Tibial nerve (tissue), 4 donors: ENCODE results near the gene BICRAL. TPM values are rescaled to one million over a fixed set of nuclear protein-coding genes. Genes with fewer than 3 reads are reported as not detected.
"Not testable (repeated sequence)": the region's sequence is repeated elsewhere in the genome, so short reads cannot be mapped to it uniquely, and the experiment has no call there.

Source experiments
- DNase-seq, 2 donors: peaks; one replicate each; pipeline ENCODE4 v3.0.0-alpha.2; 2019; ENCODE audit warnings: low spot score in 2 of 2
- H3K27ac ChIP-seq, 4 donors: fragments of 200-600 bp; sonication (generic) in 3 of 4; one replicate each; pipeline ENCODE4 v1.5.1; 2017 to 2019; ENCODE audit warnings: mild to moderate bottlenecking in 1 of 4
- H3K27me3 ChIP-seq, 2 donors: fragments of 200-600 bp; sonication (generic) in 1 of 2; one replicate each; pipeline versions ENCODE4 v1.5.1 to v1.6.0; 2017 to 2019
- H3K36me3 ChIP-seq, 3 donors: fragments of 200-600 bp; sonication (generic); one replicate each; pipeline ENCODE4 v1.5.1; 2018 to 2019
- H3K4me1 ChIP-seq, 4 donors: fragments of 200-600 bp; sonication (generic) in 3 of 4; one replicate each; pipeline ENCODE4 v1.5.1; 2017 to 2019
- H3K4me3 ChIP-seq, 4 donors: fragments of 200-600 bp; sonication (generic) in 3 of 4; one replicate each; pipeline ENCODE4 v1.5.1; 2017 to 2019; ENCODE audit warnings: mild to moderate bottlenecking in 1 of 4, moderate library complexity in 1 of 4
- H3K9me3 ChIP-seq, 4 donors: fragments of 200-600 bp; sonication (generic) in 3 of 4; one replicate each; pipeline ENCODE4 v1.5.1; 2017 to 2019
- EP300 ChIP-seq, 2 donors: sonication (generic); formaldehyde crosslinking; IDR thresholded peaks; one replicate each; pipeline ENCODE4 v1.6.1; 2017; ENCODE audit warnings: antibody characterized with exemption in 2 of 2, mild to moderate bottlenecking in 1 of 2
- POLR2A ChIP-seq, 2 donors: fragments of 450-650 bp; IDR thresholded peaks; one replicate each; pipeline ENCODE4 v1.6.1; 2017; ENCODE audit warnings: antibody characterized with exemption in 2 of 2, mild to moderate bottlenecking in 2 of 2, moderate library complexity in 2 of 2
- WGBS, 2 donors: methylation state at CpG; one replicate each; pipeline ENCODE4 v1.1.5; 2018; 5-methylcytosine and 5-hydroxymethylcytosine counted together
- total RNA-seq, 4 donors: library from RNA; depleted of rRNA; stranded (reverse); fragments of >200 nt; gene quantifications; one replicate each; pipeline ENCODE4 v1.1.0, GENCODE V29; 2016
- TF ChIP-seq, protein P1 (sequence below), 5 experiments: fragments of 200-600 bp in 3 of 5; fragments of 450-650 bp in 2 of 5; sonication (generic) in 3 of 5; IDR thresholded peaks; one replicate each; pipeline ENCODE4 v1.5.1; 2016 to 2019; ENCODE audit warnings: antibody characterized with exemption in 5 of 5, mild to moderate bottlenecking in 3 of 5, moderate library complexity in 2 of 5

BICRAL gene
- total RNA-seq, 4 donors from 2014 or later: 17.1 to 25.1 (median 23.2) TPM

DNA sequence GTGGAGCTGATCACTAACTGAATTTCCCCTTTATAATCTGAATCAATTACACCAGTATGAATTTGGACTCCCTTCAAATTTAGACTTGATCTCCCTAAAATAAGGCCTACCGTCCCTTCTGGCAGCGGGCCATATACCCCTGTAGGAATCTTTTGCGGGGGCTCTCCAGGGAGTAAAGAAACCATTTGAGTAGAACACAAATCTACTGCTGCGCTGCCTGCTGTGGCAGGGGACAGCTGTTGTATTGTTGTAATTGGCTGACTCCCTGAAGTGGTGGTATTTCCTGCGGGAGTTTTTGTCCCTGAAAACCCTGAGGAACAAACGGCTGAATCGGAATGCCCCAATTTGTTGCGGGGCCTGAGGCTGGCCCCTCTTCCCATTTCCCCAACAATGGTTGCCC, 118.0 kb downstream of the BICRAL start:
- H3K27ac ChIP-seq: no peak overlapping the region
- H3K9me3 ChIP-seq: no peaks in the 10 kb centered on the region
- no peak overlapping the region for H3K4me3 ChIP-seq
- no peaks in the 10 kb centered on the region for H3K36me3 ChIP-seq
- TF ChIP-seq, protein P1, sequence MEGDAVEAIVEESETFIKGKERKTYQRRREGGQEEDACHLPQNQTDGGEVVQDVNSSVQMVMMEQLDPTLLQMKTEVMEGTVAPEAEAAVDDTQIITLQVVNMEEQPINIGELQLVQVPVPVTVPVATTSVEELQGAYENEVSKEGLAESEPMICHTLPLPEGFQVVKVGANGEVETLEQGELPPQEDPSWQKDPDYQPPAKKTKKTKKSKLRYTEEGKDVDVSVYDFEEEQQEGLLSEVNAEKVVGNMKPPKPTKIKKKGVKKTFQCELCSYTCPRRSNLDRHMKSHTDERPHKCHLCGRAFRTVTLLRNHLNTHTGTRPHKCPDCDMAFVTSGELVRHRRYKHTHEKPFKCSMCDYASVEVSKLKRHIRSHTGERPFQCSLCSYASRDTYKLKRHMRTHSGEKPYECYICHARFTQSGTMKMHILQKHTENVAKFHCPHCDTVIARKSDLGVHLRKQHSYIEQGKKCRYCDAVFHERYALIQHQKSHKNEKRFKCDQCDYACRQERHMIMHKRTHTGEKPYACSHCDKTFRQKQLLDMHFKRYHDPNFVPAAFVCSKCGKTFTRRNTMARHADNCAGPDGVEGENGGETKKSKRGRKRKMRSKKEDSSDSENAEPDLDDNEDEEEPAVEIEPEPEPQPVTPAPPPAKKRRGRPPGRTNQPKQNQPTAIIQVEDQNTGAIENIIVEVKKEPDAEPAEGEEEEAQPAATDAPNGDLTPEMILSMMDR (IDR thresholded peaks at IDR 0.05): no peak
- TF ChIP-seq POLR2A (IDR thresholded peaks at IDR 0.05) (no peak), EP300 (IDR thresholded peaks at IDR 0.05) (no peak)
- 35 to 39% methylated on average over 8 of the region's 8 CpGs for WGBS, 2 donors
- no peaks in the 10 kb centered on the region for H3K27me3 ChIP-seq
- peaks cover 0 to 6% (median 3%) of the 10 kb centered on the region in 4 donors for H3K4me1 ChIP-seq
- no peak for DNase-seq

DNA sequence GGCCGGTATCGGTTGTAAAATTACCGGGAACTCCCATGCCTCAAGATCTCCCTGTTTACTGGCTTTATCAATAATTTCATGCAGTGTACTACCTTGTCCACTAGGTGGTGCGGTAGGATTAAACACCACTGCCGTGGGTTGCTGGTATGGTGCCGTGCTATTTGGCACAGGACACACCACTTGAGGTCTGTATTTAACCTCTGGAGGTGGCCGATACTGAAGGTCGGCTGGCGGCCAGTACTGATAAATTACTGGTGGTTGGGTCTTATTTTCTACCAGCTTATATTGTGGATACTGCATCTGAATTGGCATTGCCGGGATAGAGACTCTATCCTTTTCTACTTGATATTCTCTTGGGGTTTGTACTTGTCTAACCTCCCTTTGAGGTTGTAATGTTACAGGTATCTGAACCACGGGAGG, 119.7 kb downstream of the BICRAL start:
- Histone ChIP-seq H3K4me1 (peaks cover 0 to 6% (median 3%) of the 10 kb centered on the region in 4 donors), H3K9me3 (no peaks in the 10 kb centered on the region), H3K27ac (no peak overlapping the region), H3K27me3 (no peaks in the 10 kb centered on the region), H3K4me3 (no peak overlapping the region), H3K36me3 (no peaks in the 10 kb centered on the region)
- DNase-seq: peak; percentile 35 to 92
- peak in 1 of 2 donors; percentile 36 for TF ChIP-seq EP300 (IDR thresholded peaks at IDR 0.05)
- no peak for TF ChIP-seq POLR2A (IDR thresholded peaks at IDR 0.05)
- TF ChIP-seq, protein P1 (IDR thresholded peaks at IDR 0.05): peak; percentile 85 to 93 (median 90)
- 1 to 7% methylated on average over 11 of the region's 11 CpGs for WGBS, 2 donors

DNA sequence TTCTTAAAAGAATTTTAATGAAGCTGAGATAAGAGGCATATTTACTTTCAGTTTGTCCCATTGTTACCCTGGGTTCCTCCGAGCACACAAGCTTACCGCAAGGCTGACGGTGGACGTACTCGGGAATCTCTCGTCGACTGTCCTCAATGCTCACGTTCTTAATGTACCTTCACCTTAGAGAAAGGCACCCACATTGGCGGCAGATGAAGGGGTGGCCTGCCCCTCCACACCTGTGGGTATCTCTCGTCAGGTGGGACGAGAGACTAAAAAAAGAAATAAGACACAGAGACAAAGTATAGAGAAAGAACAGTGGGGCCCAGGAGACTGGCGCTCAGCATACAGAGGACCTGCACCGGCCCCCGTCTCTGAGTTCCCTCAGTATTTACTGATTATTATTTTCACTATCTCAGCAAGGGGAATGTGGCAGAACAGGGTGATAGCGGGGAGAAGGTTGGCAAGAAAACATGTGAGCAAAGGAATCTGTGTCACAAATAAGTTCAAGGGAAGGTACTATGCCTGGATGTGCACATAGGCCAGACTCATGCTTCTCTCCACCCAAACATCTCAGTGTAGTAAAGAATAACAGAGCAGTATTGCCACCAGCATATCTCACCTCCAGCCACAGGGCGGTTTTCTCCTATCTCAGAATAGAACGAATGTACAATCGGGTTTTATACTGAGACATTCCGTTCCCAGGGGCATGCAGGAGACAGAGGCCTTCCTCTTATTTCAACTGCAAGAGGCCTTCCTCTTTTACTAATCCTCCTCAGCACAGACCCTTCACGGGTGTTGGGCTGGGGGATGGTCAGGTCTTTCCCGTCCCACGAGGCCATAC, 120.8 kb downstream of the BICRAL start:
- not testable (repeated sequence) for H3K27ac ChIP-seq, H3K4me1 ChIP-seq, H3K27me3 ChIP-seq, H3K4me3 ChIP-seq, H3K36me3 ChIP-seq, DNase-seq, H3K9me3 ChIP-seq
- WGBS, 2 donors: 75 to 77% methylated on average over 22 of the region's 22 CpGs

DNA sequence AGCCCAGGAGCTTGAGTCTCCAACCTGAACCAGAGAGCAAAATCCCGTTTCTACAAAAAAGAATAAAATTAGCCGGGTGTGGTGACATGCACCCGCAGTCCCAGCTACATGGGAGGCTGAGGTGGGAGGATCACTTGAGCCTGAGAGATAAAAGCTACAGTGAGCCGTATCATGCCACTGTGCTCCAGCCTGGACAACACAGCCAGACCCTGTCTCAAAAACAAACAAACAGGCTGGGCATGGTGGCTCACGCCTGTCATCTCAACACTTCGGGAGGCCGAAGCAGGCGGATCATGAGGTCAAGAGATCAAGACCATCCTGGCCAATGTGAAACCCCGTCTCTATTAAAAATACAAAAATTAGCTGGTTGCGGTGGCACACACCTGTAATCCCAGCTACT, 122.6 kb downstream of the BICRAL start:
- Histone ChIP-seq H3K9me3 (no peaks in the 10 kb centered on the region), H3K4me3 (no peak overlapping the region), H3K4me1 (peaks cover 0 to 6% (median 3%) of the 10 kb centered on the region in 4 donors), H3K27ac (no peak overlapping the region), H3K27me3 (no peaks in the 10 kb centered on the region), H3K36me3 (no peaks in the 10 kb centered on the region)
- DNase-seq: no peak
- 85 to 96% methylated on average over 10 of the region's 10 CpGs for WGBS, 2 donors
- TF ChIP-seq, protein P1 (IDR thresholded peaks at IDR 0.05): no peak
- TF ChIP-seq POLR2A (IDR thresholded peaks at IDR 0.05) (no peak), EP300 (IDR thresholded peaks at IDR 0.05) (no peak)

DNA sequence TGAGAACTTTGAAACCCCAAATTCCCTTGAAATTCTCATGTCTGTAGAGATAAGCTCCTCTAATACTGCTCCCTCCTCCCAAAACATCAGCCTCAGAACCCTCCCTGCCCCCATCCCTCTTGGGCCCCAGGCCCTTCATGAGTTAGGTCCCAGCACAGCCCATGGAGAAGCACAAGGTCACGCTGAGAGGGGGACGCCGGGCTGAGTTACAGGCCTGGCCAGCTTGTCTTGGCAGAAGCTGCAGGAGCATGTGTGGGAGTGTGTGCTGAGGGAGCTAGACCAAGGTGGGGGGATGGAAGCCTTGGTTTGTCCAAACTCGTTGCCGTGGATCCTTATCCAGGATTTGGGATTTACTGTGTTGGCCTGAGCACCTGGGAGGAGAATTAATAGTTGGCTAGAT, 125.5 kb downstream of the BICRAL start:
- WGBS, 2 donors: 46 to 49% methylated on average over 2 to 5 of the region's 5 CpGs
- no peak overlapping the region for H3K4me3 ChIP-seq

More for the DNA sequence above, 125.5 kb downstream of the BICRAL start:
- Histone ChIP-seq H3K9me3 (no peaks in the 10 kb centered on the region), H3K4me1 (peaks cover 0 to 8% (median 0%) of the 10 kb centered on the region in 4 donors), H3K27me3 (peaks cover 0 to 15% of the 10 kb centered on the region in 2 donors), H3K27ac (no peak overlapping the region), H3K36me3 (no peaks in the 10 kb centered on the region)
- DNase-seq: no peak
- TF ChIP-seq, protein P1 (IDR thresholded peaks at IDR 0.05): no peak
- no peak for TF ChIP-seq POLR2A (IDR thresholded peaks at IDR 0.05)
- TF ChIP-seq EP300 (IDR thresholded peaks at IDR 0.05): no peak
